ENCODE results near the gene CAB39. TPM values are rescaled to one million over a fixed set of nuclear protein-coding genes. Genes with fewer than 3 reads are reported as not detected.

CAB39 gene
- total RNA-seq, 1 experiment from 2014 or later: 40.4 TPM

DNA sequence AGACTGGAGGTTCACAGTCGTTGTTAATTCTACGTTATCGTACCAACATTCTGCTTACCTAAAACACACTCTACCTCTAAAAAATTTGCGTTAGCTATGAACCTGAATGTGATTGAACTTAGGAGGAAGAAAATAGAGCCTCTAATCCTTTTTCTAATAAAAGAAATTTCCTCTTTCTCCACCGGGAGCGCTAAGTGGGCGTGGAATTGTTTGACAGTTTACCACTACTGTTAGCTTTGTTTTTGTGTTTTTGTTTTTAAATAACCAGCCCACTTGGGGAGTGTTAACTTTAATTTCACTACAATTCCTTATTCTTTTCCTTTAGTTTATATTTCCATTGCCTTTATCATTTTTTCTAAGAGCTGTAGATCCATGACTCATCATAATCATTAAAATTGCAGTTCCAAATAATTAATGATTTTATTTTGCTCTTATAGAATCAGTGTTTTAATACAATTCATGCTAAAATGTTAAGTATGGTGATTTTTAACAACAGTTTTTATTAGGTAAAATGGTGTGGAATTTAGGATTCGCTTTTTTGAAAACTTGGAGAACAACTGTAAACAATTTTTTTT lies 97.1 kb downstream of the CAB39 start:
- H3K4me1 ChIP-seq: no peaks in the 10 kb centered on the region
- no peaks in the 10 kb centered on the region for H3K9me3 Mint-ChIP-seq (ENCODE audit: unreplicated experiment)
- no TSS peak for BruUV-seq (replicated peaks)
- H3K4me1 Mint-ChIP-seq (ENCODE audit: low read depth, unreplicated experiment): no peaks in the 10 kb centered on the region
- H3K27ac Mint-ChIP-seq (ENCODE audit: unreplicated experiment): no peak overlapping the region
- H3K4me3 ChIP-seq (ENCODE audit: low read depth, low read length): no peak overlapping the region
- TF ChIP-seq, protein P1, sequence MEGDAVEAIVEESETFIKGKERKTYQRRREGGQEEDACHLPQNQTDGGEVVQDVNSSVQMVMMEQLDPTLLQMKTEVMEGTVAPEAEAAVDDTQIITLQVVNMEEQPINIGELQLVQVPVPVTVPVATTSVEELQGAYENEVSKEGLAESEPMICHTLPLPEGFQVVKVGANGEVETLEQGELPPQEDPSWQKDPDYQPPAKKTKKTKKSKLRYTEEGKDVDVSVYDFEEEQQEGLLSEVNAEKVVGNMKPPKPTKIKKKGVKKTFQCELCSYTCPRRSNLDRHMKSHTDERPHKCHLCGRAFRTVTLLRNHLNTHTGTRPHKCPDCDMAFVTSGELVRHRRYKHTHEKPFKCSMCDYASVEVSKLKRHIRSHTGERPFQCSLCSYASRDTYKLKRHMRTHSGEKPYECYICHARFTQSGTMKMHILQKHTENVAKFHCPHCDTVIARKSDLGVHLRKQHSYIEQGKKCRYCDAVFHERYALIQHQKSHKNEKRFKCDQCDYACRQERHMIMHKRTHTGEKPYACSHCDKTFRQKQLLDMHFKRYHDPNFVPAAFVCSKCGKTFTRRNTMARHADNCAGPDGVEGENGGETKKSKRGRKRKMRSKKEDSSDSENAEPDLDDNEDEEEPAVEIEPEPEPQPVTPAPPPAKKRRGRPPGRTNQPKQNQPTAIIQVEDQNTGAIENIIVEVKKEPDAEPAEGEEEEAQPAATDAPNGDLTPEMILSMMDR (IDR thresholded peaks at IDR 0.05; ENCODE audit: insufficient read depth in 1 of 2, low read depth in 1 of 2, low read length in 1 of 2, severe bottlenecking in 1 of 2, unreplicated experiment in 1 of 2): peak in 1 of 2 experiments; percentile 17
- no peaks in the 10 kb centered on the region for H3K36me3 ChIP-seq (ENCODE audit: control insufficient read depth, insufficient read depth, low read length)
- H3K27me3 ChIP-seq (replicated peaks; ENCODE audit: control insufficient read depth, insufficient read depth, low read length): no peaks in the 10 kb centered on the region
- DNase-seq: no peak
- intact Hi-C loops (cut with micrococcal nuclease; ENCODE audit: unreplicated experiment): no loop called here
- H3K9me3 ChIP-seq: no peaks in the 10 kb centered on the region
- no peaks in the 10 kb centered on the region for H3K27me3 Mint-ChIP-seq (ENCODE audit: insufficient read depth, unreplicated experiment)
- ChIA-PET CTCF (interaction anchor here (0.6 to 1.2 kb wide), 5 partner anchors 11 to 633 kb away, joined by 3 to 5 read pairs (median 4); no protein-coding TSS in a partner anchor), POLR2A (no interaction called here)
- H3K36me3 Mint-ChIP-seq (ENCODE audit: insufficient read depth, unreplicated experiment): peaks cover 12% of the 10 kb centered on the region
- H3K4me3 Mint-ChIP-seq (ENCODE audit: unreplicated experiment): no peak overlapping the region

DNA sequence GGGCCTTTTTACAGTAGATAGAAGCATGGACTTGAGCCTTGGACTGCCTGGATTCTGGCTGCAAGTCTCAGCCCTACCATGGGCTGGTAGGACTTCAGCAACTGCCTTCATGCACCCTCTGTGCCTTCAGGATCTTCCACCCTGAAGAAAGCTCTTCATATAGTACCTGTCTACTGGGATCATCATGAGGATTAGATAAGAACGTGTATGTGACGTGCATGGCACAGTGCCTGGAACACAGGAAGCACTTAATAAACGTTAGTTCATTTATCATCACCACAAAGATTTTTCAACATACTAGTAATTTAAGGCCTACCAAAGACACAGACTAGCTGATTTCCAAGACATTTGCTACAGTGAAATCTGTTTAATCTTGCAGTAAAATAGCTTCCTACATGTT lies 98.9 kb downstream of the CAB39 start:
- H3K27ac Mint-ChIP-seq (ENCODE audit: unreplicated experiment): no peak overlapping the region
- intact Hi-C loops (cut with micrococcal nuclease; ENCODE audit: unreplicated experiment): no loop called here
- DNase-seq: no peak

DNA sequence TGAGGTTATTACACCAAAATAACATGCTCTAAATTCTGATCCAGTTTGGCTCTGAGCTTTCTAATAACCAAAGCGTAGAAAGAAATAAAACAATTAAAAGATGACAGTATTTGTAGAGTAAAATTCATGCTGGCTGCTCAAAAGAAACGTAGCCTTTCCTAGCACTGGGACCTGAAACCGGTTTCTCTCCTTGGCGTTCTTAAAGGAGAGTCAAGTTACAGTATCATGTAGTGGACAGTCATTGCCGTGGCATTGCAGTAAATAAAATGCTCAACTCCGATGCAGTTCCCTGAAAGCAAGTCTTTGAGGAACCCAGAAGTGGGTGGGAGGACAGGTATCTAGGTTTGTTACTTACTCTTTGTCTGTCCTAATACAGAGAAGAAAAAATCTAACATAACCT lies 99.4 kb downstream of the CAB39 start:
- H3K27me3 Mint-ChIP-seq (ENCODE audit: insufficient read depth, unreplicated experiment): no peaks in the 10 kb centered on the region
- H3K27ac Mint-ChIP-seq (ENCODE audit: unreplicated experiment): no peak overlapping the region
- DNase-seq: no peak
- H3K9me3 Mint-ChIP-seq (ENCODE audit: unreplicated experiment): no peaks in the 10 kb centered on the region
- H3K4me1 ChIP-seq: no peaks in the 10 kb centered on the region
- intact Hi-C loops (cut with micrococcal nuclease; ENCODE audit: unreplicated experiment): no loop called here
- peaks cover 21% of the 10 kb centered on the region for H3K36me3 Mint-ChIP-seq (ENCODE audit: insufficient read depth, unreplicated experiment)
- no peak overlapping the region for H3K4me3 Mint-ChIP-seq (ENCODE audit: unreplicated experiment)
- H3K36me3 ChIP-seq (ENCODE audit: control insufficient read depth, insufficient read depth, low read length): no peaks in the 10 kb centered on the region
- ChIA-PET CTCF (no interaction called here), POLR2A (no interaction called here)
- H3K4me3 ChIP-seq (ENCODE audit: low read depth, low read length): no peak overlapping the region
- TF ChIP-seq, protein P1 (IDR thresholded peaks at IDR 0.05; ENCODE audit: insufficient read depth in 1 of 2, low read depth in 1 of 2, low read length in 1 of 2, severe bottlenecking in 1 of 2, unreplicated experiment in 1 of 2): no peak
- H3K4me1 Mint-ChIP-seq (ENCODE audit: low read depth, unreplicated experiment): no peaks in the 10 kb centered on the region
- BruUV-seq (replicated peaks): no TSS peak
- H3K27me3 ChIP-seq (replicated peaks; ENCODE audit: control insufficient read depth, insufficient read depth, low read length): no peaks in the 10 kb centered on the region
- no peaks in the 10 kb centered on the region for H3K9me3 ChIP-seq

More for the DNA sequence above, 98.9 kb downstream of the CAB39 start:
- Histone ChIP-seq H3K4me3 (ENCODE audit: low read depth, low read length) (no peak overlapping the region), H3K27me3 (replicated peaks; ENCODE audit: control insufficient read depth, insufficient read depth, low read length) (no peaks in the 10 kb centered on the region), H3K36me3 (ENCODE audit: control insufficient read depth, insufficient read depth, low read length) (no peaks in the 10 kb centered on the region), H3K4me1 (no peaks in the 10 kb centered on the region), H3K9me3 (no peaks in the 10 kb centered on the region)
- Mint-ChIP-seq H3K36me3 (ENCODE audit: insufficient read depth, unreplicated experiment) (peaks cover 16% of the 10 kb centered on the region), H3K4me3 (ENCODE audit: unreplicated experiment) (no peak overlapping the region), H3K27me3 (ENCODE audit: insufficient read depth, unreplicated experiment) (no peaks in the 10 kb centered on the region), H3K9me3 (ENCODE audit: unreplicated experiment) (no peaks in the 10 kb centered on the region), H3K4me1 (ENCODE audit: low read depth, unreplicated experiment) (no peaks in the 10 kb centered on the region)
- no TSS peak for BruUV-seq (replicated peaks)
- ChIA-PET CTCF (no interaction called here), POLR2A (no interaction called here)
- TF ChIP-seq, protein P1 (IDR thresholded peaks at IDR 0.05; ENCODE audit: insufficient read depth in 1 of 2, low read depth in 1 of 2, low read length in 1 of 2, severe bottlenecking in 1 of 2, unreplicated experiment in 1 of 2): no peak

All from Caco-2 (cell line).